Measurements from ENCODE around the gene ADARB2.
"Not testable (repeated sequence)": the region's sequence is repeated elsewhere in the genome, so short reads cannot be mapped to it uniquely, and the experiment has no call there.

ADARB2 gene

GRCh38 chr10:1737222-1738061 is at the start of gene ADARB2:
Gene ADARB2, minus strand, starts transcription at chr10:1737525.
- peak; percentile 86 for DNase-seq

- DNase-seq, result no peak
Measured at GRCh38 chr10:1785835-1786234, 48.5 kb upstream of the ADARB2 start.

GRCh38 chr10:1782841-1783240 is 45.5 kb upstream of the ADARB2 start:
- DNase-seq, result no peak

GRCh38 chr10:1779796-1780195 is 42.5 kb upstream of the ADARB2 start:
- no peak for DNase-seq

GRCh38 chr10:1778375-1778969 is 41.1 kb upstream of the ADARB2 start:
- DNase-seq, result no peak

GRCh38 chr10:1776127-1776662 is 38.9 kb upstream of the ADARB2 start:
- DNase-seq, result no peak

GRCh38 chr10:1774796-1775195 is 37.5 kb upstream of the ADARB2 start:
- no peak for DNase-seq

GRCh38 chr10:1773204-1773603 is 35.9 kb upstream of the ADARB2 start:
- DNase-seq, result not testable (repeated sequence)

- DNase-seq, result no peak
Measured at GRCh38 chr10:1766049-1766448, 28.7 kb upstream of the ADARB2 start.

GRCh38 chr10:1762076-1762475 is 24.8 kb upstream of the ADARB2 start:
- no peak for DNase-seq

GRCh38 chr10:1754506-1755153 is 17.3 kb upstream of the ADARB2 start:
- no peak for DNase-seq

- no peak for DNase-seq
Measured at GRCh38 chr10:1752153-1752552, 14.8 kb upstream of the ADARB2 start.

- no peak for DNase-seq
Measured at GRCh38 chr10:1747590-1748157, 10.3 kb upstream of the ADARB2 start.

- no peak for DNase-seq
Measured at GRCh38 chr10:1746796-1747195, 9.5 kb upstream of the ADARB2 start.

GRCh38 chr10:1745780-1746456 is 8.6 kb upstream of the ADARB2 start:
- no peak for DNase-seq

GRCh38 chr10:1744524-1744923 is 7.2 kb upstream of the ADARB2 start:
- no peak for DNase-seq

GRCh38 chr10:1743141-1743540 is 5.8 kb upstream of the ADARB2 start:
- no peak for DNase-seq

GRCh38 chr10:1741450-1741849 is 4.1 kb upstream of the ADARB2 start:
- DNase-seq, result no peak

GRCh38 chr10:1739751-1740150 is 2.4 kb upstream of the ADARB2 start:
- DNase-seq, result no peak

GRCh38 chr10:1738950-1739349 is 1.6 kb upstream of the ADARB2 start:
- DNase-seq, result no peak

GRCh38 chr10:1736972-1737221 is 428 bp downstream of the ADARB2 start:
- DNase-seq, result no peak

GRCh38 chr10:1736144-1736971 is 967 bp downstream of the ADARB2 start:
- peak; percentile 2 for DNase-seq

Measured in NCI-H1105 treated with DMSO at 0.1 percent for 48 hours (cell line).